ENCODE results near the gene RUFY3.
"Not testable (repeated sequence)": the region's sequence is repeated elsewhere in the genome, so short reads cannot be mapped to it uniquely, and the experiment has no call there.

The RUFY3 gene, protein sequence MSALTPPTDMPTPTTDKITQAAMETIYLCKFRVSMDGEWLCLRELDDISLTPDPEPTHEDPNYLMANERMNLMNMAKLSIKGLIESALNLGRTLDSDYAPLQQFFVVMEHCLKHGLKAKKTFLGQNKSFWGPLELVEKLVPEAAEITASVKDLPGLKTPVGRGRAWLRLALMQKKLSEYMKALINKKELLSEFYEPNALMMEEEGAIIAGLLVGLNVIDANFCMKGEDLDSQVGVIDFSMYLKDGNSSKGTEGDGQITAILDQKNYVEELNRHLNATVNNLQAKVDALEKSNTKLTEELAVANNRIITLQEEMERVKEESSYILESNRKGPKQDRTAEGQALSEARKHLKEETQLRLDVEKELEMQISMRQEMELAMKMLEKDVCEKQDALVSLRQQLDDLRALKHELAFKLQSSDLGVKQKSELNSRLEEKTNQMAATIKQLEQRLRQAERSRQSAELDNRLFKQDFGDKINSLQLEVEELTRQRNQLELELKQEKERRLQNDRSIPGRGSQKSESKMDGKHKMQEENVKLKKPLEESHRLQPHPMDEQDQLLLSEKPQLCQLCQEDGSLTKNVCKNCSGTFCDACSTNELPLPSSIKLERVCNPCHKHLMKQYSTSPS

DNA sequence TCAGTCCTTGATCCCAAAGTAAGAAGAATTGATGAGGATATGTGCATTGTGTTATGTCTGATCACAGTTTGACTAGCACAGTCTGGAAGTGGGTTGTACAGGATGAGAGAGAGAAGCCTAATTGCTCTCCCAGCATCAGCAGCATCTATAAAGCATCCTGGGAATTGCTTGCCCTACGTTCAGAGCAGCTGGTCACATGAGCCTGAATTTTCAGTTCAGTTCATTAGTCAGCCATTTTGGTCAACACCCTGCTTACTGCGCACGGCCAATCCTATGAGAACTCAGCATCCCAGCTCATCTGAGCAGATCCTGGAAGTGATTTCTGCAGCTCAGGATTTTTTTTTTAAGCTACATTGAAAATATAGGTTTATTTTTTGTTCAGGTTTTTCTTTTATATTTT, at the start of gene RUFY3:
Gene RUFY3, plus strand, starts transcription at position 218 of the 400 bp plus-strand sequence. CDS start 610 bp downstream, outside the sequence.
- DNase-seq (ENCODE audit: low read depth in 2 of 2, low spot score in 1 of 2), result no peak

DNA sequence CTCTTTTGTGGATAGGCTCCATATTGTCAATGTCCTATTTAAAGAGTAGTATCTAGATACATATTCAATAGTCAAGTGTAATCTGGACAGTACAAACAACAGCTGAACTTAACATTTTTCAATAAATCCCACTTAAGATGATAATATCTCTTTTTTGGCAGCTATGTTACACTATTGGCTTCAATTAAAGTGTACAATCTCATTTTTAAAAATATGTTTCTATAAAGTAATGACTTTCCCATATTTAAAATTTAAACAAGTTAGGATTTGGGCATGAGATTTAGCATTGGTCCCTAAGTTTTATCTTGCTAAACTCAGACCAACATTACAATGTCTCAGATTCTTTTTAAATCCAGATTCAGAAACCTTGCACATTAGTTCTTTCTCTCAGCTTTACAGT, 47.6 kb upstream of the RUFY3 start:
- DNase-seq (ENCODE audit: low read depth in 2 of 2, low spot score in 1 of 2), result no peak

DNA sequence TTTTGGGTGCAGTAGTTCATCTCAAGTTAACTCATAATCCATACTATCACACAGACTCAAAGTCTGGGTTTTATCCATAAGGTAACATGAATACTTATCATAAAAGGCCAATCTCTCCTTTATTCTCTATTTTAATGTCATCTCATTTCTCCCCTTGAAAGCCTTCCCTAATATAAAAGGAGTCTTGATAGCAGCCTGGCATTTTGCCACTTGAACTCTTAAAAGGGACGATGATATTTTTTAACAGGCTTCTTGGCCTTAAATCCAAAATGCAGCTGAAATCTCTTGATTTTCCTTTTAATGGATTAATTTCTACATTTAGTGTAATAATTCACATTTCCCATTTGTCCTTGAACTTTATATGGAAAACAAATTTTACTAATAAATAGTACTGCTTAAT, 47.0 kb upstream of the RUFY3 start:
- no peak for DNase-seq (ENCODE audit: low read depth in 2 of 2, low spot score in 1 of 2)

DNA sequence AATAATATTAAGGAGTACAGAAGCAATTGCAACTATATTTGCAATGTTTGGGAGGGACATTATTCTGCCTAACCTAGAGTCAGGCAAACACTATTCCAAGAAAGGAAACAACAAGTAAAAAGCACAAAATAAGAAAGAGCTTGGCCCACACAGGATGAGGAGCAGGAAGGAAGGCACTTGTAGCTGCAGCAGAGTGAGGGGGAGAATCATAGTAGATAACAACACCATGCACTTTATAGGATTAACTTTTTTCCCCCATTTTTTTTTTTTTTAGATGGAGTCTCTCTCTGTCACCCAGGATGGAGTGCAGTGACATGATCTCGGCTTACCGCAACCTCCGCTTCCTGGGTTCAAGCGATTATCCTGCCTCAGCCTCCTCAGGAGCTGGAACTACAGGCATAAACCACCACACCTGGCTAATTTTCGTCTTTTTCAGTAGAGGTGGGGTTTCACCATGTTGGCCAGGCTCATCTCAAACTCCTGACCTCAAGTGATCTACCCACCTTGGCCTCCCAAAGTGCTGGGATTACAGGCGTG, 45.1 kb upstream of the RUFY3 start:
- DNase-seq (ENCODE audit: low read depth in 2 of 2, low spot score in 1 of 2), result no peak

DNA sequence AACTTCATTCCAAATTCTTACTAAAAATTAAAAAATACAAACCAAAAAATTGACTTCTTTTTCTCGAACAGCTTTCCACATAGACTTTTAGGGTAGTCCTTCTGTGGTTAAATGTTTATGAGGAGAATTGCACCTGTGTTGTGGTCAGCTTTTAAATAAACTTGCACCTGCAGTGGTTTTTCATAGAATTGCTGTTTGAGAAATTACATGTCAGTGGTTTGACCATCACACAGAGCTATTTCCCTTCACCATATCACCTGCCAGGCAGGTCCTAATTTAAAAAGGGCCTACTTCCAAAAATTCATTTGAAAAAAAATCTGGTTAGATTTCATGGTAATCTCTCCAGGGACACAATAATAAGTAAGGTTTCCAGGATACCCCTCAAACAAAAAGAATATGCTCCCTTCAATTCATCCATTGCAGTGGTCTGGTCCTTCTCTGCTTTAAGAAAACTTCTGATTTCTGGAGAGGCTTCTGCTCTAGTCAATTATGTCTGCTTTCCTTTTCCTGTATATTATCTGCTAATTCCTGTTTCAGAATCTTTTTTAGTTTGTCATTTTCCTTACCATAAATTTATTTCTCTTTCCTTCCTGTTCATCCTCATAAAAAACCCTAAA, 43.3 kb upstream of the RUFY3 start:
- DNase-seq (ENCODE audit: low read depth in 2 of 2, low spot score in 1 of 2), result no peak

DNA sequence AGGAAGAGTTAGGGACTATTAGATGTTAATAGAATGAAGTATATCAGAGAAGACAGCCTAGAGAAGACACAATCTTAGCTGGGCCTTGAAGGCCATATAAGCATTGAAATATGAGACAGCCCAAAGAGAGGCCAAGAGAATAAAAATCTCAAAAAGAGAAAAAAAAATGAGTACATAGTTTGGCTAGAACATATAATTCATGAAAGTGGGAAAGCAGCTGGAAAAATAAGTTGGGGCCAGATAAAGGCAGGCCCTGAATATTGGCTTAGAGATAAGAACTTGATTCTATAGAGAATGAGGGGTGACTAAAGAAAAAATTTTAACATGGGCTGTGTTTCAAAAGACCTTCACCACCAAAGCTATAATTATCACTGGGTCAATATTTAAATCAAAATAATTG, 40.8 kb upstream of the RUFY3 start:
- no peak for DNase-seq (ENCODE audit: low read depth in 2 of 2, low spot score in 1 of 2)

DNA sequence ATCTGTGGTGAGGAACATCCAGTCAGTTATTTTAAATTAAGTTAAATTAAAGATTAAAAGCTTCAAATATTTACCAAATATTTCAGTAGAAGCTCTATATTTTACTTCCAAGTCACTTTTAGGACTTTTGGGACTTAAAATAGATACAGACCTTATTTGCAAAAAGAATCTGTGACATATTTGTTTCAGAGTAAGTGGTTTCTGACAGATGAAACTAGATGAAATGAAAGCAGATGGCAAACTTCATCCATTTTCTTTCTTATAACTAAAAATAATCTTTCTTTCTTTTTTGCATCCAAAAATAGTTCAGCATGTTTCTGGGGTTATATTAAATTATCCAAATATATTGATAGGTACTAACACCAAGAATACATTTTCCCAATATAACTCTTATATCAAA, 40.1 kb upstream of the RUFY3 start:
- no peak for DNase-seq (ENCODE audit: low read depth in 2 of 2, low spot score in 1 of 2)

DNA sequence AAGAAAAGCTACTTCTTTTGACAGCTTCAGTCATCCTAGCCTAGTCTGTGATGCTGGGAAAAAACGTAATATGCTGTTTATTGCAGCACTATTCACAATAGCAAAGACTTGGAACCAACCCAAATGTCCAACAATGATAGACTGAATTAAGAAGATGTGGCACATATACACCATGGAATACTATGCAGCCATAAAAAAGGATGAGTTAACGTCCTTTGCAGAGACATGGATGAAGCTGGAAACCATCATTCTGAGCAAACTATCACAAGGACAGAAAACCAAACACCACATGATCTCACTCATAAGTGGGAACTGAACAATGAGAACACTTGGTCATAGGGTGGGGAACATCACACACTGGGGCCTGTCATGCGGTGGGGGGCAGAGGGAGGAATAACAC, 39.6 kb upstream of the RUFY3 start:
- DNase-seq (ENCODE audit: low read depth in 2 of 2, low spot score in 1 of 2), result not testable (repeated sequence)

DNA sequence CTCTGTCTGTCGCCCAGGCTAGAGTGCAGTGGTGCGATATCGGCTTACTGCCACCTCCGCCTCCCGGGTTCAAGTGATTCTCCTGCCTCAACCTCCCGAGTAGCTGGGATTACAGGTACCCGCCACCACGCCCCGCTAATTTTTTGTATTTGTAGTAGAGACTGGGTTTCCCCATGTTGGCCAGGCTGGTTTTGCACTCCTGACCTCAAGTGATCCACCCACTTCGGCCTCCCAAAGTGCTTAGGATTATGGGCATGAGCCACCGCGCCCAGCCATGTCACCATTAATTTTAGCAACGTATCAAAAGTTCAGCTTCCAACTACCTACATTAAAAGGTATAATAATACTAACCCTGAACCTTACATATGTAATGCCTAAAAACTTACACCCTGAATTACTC, 34.4 kb upstream of the RUFY3 start:
- no peak for DNase-seq (ENCODE audit: low read depth in 2 of 2, low spot score in 1 of 2)

DNA sequence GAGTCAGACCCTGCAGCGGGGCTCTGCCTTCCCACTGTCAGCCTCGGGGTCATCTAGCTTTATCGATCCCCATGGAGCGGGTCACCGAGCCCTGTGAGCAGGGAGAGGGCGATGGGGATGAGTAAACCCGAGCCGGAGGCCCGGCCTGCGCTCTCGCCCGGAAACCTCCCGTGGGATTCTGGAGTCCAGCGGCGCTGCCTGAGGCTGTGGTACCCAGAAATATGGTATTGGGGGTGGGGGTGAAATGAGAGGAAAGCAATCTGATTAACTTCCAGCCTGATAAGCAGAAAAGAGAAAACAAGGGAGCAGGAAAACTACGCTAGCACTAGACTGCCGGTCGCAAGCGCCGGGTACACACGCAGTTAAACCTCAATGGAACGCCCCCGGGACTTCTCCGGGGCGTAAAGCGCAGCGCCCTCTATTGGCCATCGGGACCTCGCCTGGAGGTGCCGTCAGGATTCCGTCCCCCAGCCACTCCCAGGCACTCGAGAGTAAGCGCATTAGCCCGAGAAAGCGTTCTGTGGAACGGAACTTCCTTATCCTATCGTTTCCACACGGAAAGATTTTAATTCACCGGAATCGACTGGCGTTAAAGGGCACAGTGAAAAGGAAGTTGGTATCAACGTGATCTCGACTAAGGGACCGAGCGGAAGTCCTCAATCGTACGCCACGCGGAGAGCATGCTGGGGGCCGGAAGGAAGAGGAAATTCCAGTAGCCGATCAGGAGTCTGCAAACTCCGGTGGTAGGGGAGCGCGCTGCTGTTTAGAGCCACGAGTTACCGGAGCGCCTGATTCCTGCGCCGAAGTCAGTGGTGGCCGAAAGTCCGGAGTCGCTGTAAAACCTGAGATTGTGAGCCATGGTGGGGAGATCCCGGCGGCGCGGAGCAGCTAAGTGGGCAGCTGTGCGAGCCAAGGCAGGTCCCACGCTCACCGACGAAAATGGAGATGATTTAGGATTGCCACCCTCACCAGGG, 33.7 kb upstream of the RUFY3 start, which contains the start of gene UTP3:
Gene UTP3, plus strand, starts transcription at position 712 of the 974 bp plus-strand sequence. Its CDS starts 146 bp downstream, at position 858.
- peak; percentile 80 to 83 for DNase-seq (ENCODE audit: low read depth in 2 of 2, low spot score in 1 of 2)

DNA sequence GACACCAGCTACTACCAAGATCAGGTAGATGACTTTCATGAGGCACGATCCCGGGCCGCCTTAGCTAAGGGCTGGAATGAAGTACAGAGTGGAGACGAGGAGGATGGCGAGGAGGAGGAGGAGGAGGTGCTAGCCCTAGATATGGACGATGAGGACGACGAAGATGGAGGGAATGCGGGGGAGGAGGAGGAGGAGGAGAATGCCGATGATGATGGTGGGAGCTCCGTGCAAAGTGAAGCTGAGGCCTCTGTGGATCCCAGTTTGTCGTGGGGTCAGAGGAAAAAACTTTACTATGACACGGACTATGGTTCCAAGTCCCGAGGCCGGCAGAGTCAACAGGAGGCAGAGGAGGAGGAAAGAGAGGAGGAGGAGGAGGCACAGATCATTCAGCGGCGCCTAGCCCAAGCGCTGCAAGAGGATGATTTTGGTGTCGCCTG, 33.0 kb upstream of the RUFY3 start:
- no peak for DNase-seq (ENCODE audit: low read depth in 2 of 2, low spot score in 1 of 2)

DNA sequence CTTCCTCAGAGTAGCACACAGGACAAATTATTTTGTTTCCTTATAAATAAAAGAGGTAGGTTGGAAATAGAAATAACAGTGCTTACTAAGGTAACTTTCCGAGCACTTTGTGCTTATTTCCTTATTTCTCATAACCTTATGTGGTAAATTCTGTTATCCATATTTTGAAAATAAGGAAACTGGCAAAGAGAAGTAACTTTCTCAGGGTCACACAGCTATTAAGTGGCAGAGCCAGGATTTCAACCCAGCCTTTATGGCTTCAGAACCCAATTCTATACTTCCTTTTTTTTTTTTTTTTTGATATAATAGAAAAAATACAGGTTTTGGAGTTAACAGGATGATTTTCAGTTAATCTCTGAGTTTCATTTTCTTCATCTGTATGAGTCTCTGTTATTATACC, 30.1 kb upstream of the RUFY3 start:
- DNase-seq (ENCODE audit: low read depth in 2 of 2, low spot score in 1 of 2), result no peak

DNA sequence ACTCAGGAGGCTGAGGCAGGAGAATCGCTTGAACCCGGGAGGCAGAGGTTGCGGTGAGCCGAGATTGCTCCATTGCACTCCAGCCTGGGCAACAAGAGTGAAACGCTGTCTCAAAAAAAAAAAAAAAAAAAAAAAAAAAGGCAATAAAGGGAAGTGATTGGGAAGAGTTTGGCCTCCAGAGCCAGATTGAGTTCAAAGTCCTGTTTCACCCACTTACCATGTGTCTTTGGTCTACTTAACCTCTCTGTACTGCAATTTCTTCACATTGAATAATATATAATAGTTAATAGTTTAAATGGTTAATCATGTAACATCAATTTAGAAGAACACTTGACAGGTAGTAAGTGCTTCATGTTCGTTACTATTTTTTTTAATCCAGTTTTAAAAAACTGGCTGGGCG, 27.1 kb upstream of the RUFY3 start:
- DNase-seq (ENCODE audit: low read depth in 2 of 2, low spot score in 1 of 2), result not testable (repeated sequence)

DNA sequence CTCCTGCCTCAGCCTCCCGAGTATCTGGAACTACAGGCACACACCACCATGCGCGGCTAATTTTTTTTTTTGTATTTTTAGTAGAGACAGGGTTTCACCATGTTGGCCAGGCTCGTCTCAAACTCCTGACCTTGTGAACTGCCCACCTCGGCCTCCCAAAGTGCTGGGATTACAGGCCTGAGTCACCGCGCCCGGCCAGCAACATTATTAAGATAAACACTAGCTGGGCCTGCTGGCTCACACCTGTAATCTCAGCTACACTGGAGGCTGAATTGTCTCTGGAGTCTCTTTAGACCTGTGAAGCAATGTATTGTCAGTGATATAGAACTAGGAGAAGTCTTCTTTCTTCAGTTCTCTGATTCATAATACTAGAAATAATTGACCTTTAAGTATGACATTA, 23.3 kb upstream of the RUFY3 start:
- not testable (repeated sequence) for DNase-seq (ENCODE audit: low read depth in 2 of 2, low spot score in 1 of 2)

DNA sequence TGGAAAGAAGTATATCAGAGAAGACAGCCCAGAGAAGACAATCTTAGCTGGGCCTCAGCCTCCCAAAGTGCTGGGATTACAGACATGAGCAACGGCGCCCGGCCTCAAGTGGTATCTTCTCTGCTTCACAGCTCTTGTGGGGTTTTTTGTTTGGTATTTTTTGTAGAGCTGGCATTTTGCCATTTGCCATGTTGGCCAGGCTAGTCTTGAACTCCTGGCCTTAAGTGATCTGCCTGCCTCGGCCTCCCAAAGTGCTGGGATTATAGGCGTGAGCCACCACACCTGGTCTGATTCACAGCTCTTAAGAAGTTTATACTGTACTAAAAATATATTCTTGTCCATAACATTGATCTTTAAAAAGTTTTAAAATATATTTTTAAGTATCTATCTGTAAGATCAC, 21.1 kb upstream of the RUFY3 start:
- no peak for DNase-seq (ENCODE audit: low read depth in 2 of 2, low spot score in 1 of 2)

DNA sequence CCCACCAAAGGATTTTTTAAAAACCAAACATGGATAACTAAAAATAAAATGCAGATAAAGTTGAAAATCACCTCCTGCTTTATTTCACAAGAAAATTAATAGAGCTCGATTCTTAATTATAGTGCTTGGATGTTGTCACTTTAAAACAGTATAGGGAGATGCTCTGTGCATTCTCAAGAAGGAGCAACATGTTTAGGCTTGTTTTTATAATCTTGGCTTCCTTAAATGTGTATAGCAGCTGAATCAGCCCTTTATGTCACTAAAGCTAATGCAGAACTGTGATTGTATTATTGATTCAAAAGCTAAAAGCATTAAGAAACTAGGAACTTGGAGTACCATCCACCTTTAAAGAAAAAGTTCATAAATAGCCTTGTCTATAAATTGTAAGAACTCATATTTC, 20.5 kb upstream of the RUFY3 start:
- DNase-seq (ENCODE audit: low read depth in 2 of 2, low spot score in 1 of 2), result no peak

DNA sequence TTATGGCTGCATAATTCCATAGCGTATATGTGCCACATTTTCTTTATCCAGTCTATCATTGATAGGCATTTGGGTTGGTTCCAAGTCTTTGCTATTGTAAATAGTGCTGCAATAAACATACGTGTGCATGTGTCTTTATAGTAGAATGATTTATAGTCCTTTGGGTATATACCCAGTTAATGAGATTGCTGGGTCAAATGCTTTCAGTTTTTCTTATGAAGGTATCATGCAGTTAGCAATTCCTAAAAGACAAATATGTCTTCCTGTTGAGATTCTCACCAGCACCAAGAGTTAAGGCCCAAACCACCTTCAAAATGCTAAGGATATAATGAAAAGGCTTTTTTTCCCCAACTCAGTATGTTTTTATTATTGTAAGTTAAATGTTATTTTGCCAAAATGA, 19.2 kb upstream of the RUFY3 start:
- DNase-seq (ENCODE audit: low read depth in 2 of 2, low spot score in 1 of 2), result not testable (repeated sequence)

DNA sequence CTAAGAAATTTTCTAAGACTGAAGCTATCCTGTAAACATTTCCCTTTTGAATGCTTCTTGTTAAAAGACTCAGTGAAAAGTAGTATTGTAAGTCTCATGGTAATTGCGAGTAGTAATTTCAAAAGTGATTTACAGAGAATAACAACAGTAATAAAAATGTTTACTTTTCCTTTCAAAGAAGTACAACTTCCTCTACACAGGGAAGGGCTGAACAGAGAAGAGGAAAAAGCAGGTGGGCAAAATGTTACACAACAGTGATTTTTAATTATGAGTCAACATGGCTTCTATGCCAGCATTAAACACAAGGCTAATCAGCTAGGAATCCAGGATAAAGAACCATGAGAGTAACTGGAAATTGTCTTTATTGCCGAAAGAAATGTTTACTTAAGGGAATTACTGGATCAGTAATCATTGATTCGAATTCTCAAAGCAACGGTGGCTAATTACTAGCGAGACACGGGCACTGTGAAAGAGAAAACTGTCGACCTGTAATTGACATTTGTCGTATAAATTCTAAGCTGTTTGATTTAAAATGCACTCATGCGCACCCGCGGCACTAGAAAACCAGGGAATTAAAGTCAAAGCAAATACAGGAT, 18.0 kb upstream of the RUFY3 start:
- DNase-seq (ENCODE audit: low read depth in 2 of 2, low spot score in 1 of 2), result no peak

DNA sequence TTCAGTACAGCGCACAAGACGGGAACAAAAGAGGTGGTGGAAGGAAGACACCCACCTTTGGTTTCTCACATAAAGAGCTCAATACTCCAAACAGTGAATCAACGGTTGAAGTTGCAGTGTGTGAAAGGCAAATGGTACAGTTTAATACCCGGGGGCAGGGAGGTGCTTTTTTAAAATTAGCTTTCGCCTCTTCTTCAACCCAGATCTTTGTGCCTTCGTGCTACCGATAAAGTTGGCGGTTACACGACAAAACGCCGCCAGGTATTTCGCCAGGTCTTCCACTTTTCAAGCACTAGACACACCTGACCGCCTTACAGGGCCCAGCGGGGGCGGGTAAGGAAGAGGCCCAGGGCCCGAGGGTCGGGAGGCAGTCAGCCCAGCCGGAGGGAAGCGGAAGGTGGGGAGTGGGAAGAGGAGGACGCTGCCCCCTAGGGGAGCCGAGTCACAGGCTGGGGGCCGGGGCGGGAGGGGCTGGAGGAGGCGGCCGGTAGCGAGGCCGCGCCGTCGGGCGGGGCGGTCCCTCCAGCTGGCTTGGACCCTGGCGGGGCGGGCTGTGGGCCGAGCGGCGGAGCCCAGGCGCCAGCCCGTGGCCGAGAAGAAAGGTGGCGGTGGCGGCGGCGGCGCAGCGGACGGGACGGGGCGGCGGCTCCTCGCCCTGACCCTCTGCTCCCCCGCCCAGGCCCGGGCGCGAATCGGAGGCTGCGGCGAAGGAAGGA, 17.4 kb upstream of the RUFY3 start:
- DNase-seq (ENCODE audit: low read depth in 2 of 2, low spot score in 1 of 2), result peak in 1 of 2 donors; percentile 32

DNA sequence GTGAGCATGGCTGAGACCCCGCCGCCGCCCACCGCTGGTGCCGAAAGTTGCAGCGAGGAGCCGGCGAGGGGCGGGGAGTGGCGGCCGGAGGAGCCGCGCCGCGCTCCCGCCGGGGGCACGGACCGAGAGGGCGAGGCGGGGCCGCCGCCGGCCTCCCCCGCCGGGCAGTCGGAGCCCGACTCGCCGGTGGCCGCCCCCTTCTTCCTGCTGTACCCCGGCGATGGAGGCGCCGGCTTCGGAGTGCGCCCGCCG, 16.9 kb upstream of the RUFY3 start:
- no peak for DNase-seq (ENCODE audit: low read depth in 2 of 2, low spot score in 1 of 2)
